Superior temporal gyrus (tissue), 1 donor: Measurements from ENCODE around the gene TXNDC17.
"Not testable (repeated sequence)": the region's sequence is repeated elsewhere in the genome, so short reads cannot be mapped to it uniquely, and the experiment has no call there.

Source experiments
- DNase-seq: peaks from one replicate; pipeline ENCODE4 v3.0.0-alpha.2; 2016; ENCODE audit errors: extremely low spot score

TXNDC17 gene

GRCh38 chr17:6683081-6683684 is 42.3 kb downstream of the TXNDC17 start:
- no peak for DNase-seq

- DNase-seq = no peak
Observed at GRCh38 chr17:6683730-6684459, 43.0 kb downstream of the TXNDC17 start.

GRCh38 chr17:6684460-6684783 is 43.6 kb downstream of the TXNDC17 start:
- no peak for DNase-seq

GRCh38 chr17:6684881-6685767 is 44.3 kb downstream of the TXNDC17 start:
- no peak for DNase-seq

GRCh38 chr17:6686026-6686425 is 45.2 kb downstream of the TXNDC17 start:
- no peak for DNase-seq

- DNase-seq = no peak
Observed at GRCh38 chr17:6688944-6689343, 48.1 kb downstream of the TXNDC17 start.

GRCh38 chr17:6690641-6691040 is 49.8 kb downstream of the TXNDC17 start:
- no peak for DNase-seq

- DNase-seq = no peak
Observed at GRCh38 chr17:6691546-6691945, 50.7 kb downstream of the TXNDC17 start.

- DNase-seq = not testable (repeated sequence)
Observed at GRCh38 chr17:6691958-6692357, 51.1 kb downstream of the TXNDC17 start.
